ENCODE results near the gene NUP42. TPM values are rescaled to one million over a fixed set of nuclear protein-coding genes. Genes with fewer than 3 reads are reported as not detected.

Gene NUP42
- total RNA-seq, 4 donors from 2014 or later: 10.0 to 38.6 (median 15.6) TPM

GRCh38 chr7:23238983-23239652, 57.3 kb downstream of the NUP42 start:
- intact Hi-C loops (cut with DNase I; ENCODE audit: low total_unique reads): no loop called here
- no peak for ATAC-seq

GRCh38 chr7:23239698-23240097, 57.9 kb downstream of the NUP42 start:
- H3K9me3 ChIP-seq: no peaks in the 10 kb centered on the region
- H3K4me3 ChIP-seq: no peak overlapping the region
- peaks cover 3 to 4% of the 10 kb centered on the region in 2 donors for H3K4me1 ChIP-seq
- no peak for TF ChIP-seq CTCF (IDR thresholded peaks at IDR 0.05 in 4 of 5, conservative IDR thresholded peaks at IDR 0.05 in 1 of 5)
- no peak for TF ChIP-seq POLR2A (IDR thresholded peaks at IDR 0.05)
- no peak overlapping the region for H3K27ac ChIP-seq
- ATAC-seq (no peak), DNase-seq (no peak)
- no peaks in the 10 kb centered on the region for H3K27me3 ChIP-seq
- no peaks in the 10 kb centered on the region for H3K36me3 ChIP-seq
- in situ Hi-C loops (cut with MboI; ENCODE audit: low sequenced_read_pairs in 4 of 4): no loop called here
- intact Hi-C loops (cut with DNase I; ENCODE audit: low total_unique reads): no loop called here

More at GRCh38 chr7:23238983-23239652, 57.3 kb downstream of the NUP42 start:
- Histone ChIP-seq H3K4me3 (no peak overlapping the region), H3K27ac (no peak overlapping the region), H3K27me3 (no peaks in the 10 kb centered on the region), H3K4me1 (peaks cover 6 to 10% of the 10 kb centered on the region in 2 donors), H3K9me3 (no peaks in the 10 kb centered on the region), H3K36me3 (no peaks in the 10 kb centered on the region)
- DNase-seq: no peak
- TF ChIP-seq POLR2A (IDR thresholded peaks at IDR 0.05): no peak
- TF ChIP-seq CTCF (IDR thresholded peaks at IDR 0.05 in 4 of 5, conservative IDR thresholded peaks at IDR 0.05 in 1 of 5): no peak
- in situ Hi-C loops (cut with MboI; ENCODE audit: low sequenced_read_pairs in 4 of 4): no loop called here

- ATAC-seq (no peak), DNase-seq (no peak)
- H3K4me1 ChIP-seq: no peaks in the 10 kb centered on the region
- no peaks in the 10 kb centered on the region for H3K9me3 ChIP-seq
- H3K4me3 ChIP-seq: no peak overlapping the region
- H3K27ac ChIP-seq: no peak overlapping the region
- TF ChIP-seq POLR2A (IDR thresholded peaks at IDR 0.05) (no peak), CTCF (IDR thresholded peaks at IDR 0.05 in 4 of 5, conservative IDR thresholded peaks at IDR 0.05 in 1 of 5) (no peak)
- peaks cover 4 to 8% (median 5%) of the 10 kb centered on the region in 3 donors for H3K27me3 ChIP-seq
- intact Hi-C loops (cut with DNase I; ENCODE audit: low total_unique reads) (no loop called here), in situ Hi-C loops (cut with MboI; ENCODE audit: low sequenced_read_pairs in 4 of 4) (no loop called here)
- H3K36me3 ChIP-seq: no peaks in the 10 kb centered on the region
Observed at GRCh38 chr7:23242321-23242720, 60.5 kb downstream of the NUP42 start.

GRCh38 chr7:23242935-23243334, 61.1 kb downstream of the NUP42 start:
- ATAC-seq (no peak), DNase-seq (no peak)
- no peak for TF ChIP-seq POLR2A (IDR thresholded peaks at IDR 0.05)
- no peak for TF ChIP-seq CTCF (IDR thresholded peaks at IDR 0.05 in 4 of 5, conservative IDR thresholded peaks at IDR 0.05 in 1 of 5)
- Histone ChIP-seq H3K27ac (no peak overlapping the region), H3K4me3 (no peak overlapping the region), H3K27me3 (peaks cover 7 to 14% (median 11%) of the 10 kb centered on the region in 3 donors), H3K4me1 (peaks cover 3 to 5% of the 10 kb centered on the region in 2 donors), H3K9me3 (no peaks in the 10 kb centered on the region), H3K36me3 (no peaks in the 10 kb centered on the region)
- in situ Hi-C loops (cut with MboI; ENCODE audit: low sequenced_read_pairs in 4 of 4) (no loop called here), intact Hi-C loops (cut with DNase I; ENCODE audit: low total_unique reads) (no loop called here)
